ENCODE results near the gene TANGO6. TPM values are rescaled to one million over a fixed set of nuclear protein-coding genes. Genes with fewer than 3 reads are reported as not detected.

The TANGO6 gene
- total RNA-seq, 8 experiments from 2014 or later, result 6.4 to 18.6 (median 7.7) TPM

- no peak overlapping the region for H3K4me3 ChIP-seq
- in situ Hi-C loops (cut with MboI; ENCODE audit: low pct_unique_long_range_greater_than_20kb in 2 of 9, low sequenced_read_pairs in 9 of 9, unreplicated experiment in 9 of 9), result no loop called here
- H3K27ac ChIP-seq, result peak overlapping the region; percentile 9 to 69
- H3K4me1 ChIP-seq (replicated peaks in 1 of 2), result peaks cover 12 to 17% of the 10 kb centered on the region in 2 donors
- peak in 6 of 8 experiments; percentile 32 to 99 (median 98) for ATAC-seq (replicated peaks in 6 of 8)
- 19 to 100% (median 60%) methylated on average over 1 to 11 of the region's 16 CpGs; no CpG with 5 or more reads in 1 of the 10 experiments for WGBS, 10 experiments
Observed at GRCh38 chr16:69089091-69089910, 246.0 kb downstream of the TANGO6 start.

GRCh38 chr16:69093974-69094373 is 250.6 kb downstream of the TANGO6 start:
- Histone ChIP-seq H3K27ac (no peak overlapping the region), H3K4me3 (no peak overlapping the region), H3K4me1 (replicated peaks in 1 of 2) (peaks cover 9 to 11% of the 10 kb centered on the region in 2 donors)
- 25 to 100% (median 81%) methylated on average over 1 to 2 of the region's 3 CpGs; no CpG with 5 or more reads in 6 of the 10 experiments for WGBS, 10 experiments
- in situ Hi-C loops (cut with MboI; ENCODE audit: low pct_unique_long_range_greater_than_20kb in 2 of 9, low sequenced_read_pairs in 9 of 9, unreplicated experiment in 9 of 9), result no loop called here
- peak in 1 of 8 experiments; percentile 42 for ATAC-seq (replicated peaks in 6 of 8)

GRCh38 chr16:69094501-69094900 is 251.2 kb downstream of the TANGO6 start:
- WGBS, 10 experiments, result 53 to 88% (median 67%) methylated on average over 1 to 5 of the region's 5 CpGs; no CpG with 5 or more reads in 1 of the 10 experiments
- in situ Hi-C loops (cut with MboI; ENCODE audit: low pct_unique_long_range_greater_than_20kb in 2 of 9, low sequenced_read_pairs in 9 of 9, unreplicated experiment in 9 of 9), result no loop called here

GRCh38 chr16:69095193-69095592 is 251.9 kb downstream of the TANGO6 start:
- H3K4me1 ChIP-seq (replicated peaks in 1 of 2), result peaks cover 3 to 4% of the 10 kb centered on the region in 2 donors
- no peak overlapping the region for H3K27ac ChIP-seq
- 33 to 100% (median 89%) methylated on average over 1 to 6 of the region's 6 CpGs; no CpG with 5 or more reads in 3 of the 10 experiments for WGBS, 10 experiments
- in situ Hi-C loops (cut with MboI; ENCODE audit: low pct_unique_long_range_greater_than_20kb in 2 of 9, low sequenced_read_pairs in 9 of 9, unreplicated experiment in 9 of 9), result no loop called here
- H3K4me3 ChIP-seq, result no peak overlapping the region
- ATAC-seq (replicated peaks in 6 of 8), result peak in 1 of 8 experiments; percentile 27

More at GRCh38 chr16:69094501-69094900, 251.2 kb downstream of the TANGO6 start:
- no peak overlapping the region for H3K27ac ChIP-seq
- ATAC-seq (replicated peaks in 6 of 8), result no peak
- no peak overlapping the region for H3K4me3 ChIP-seq
- H3K4me1 ChIP-seq (replicated peaks in 1 of 2), result peaks cover 4 to 6% of the 10 kb centered on the region in 2 donors

- ATAC-seq (replicated peaks in 6 of 8), result peak in 4 of 8 experiments; percentile 18 to 57 (median 31)
- H3K4me3 ChIP-seq, result no peak overlapping the region
- no peak overlapping the region for H3K27ac ChIP-seq
- WGBS, 10 experiments, result 38 to 69% (median 61%) methylated on average over 2 to 8 of the region's 11 CpGs; no CpG with 5 or more reads in 1 of the 10 experiments
- in situ Hi-C loops (cut with MboI; ENCODE audit: low pct_unique_long_range_greater_than_20kb in 2 of 9, low sequenced_read_pairs in 9 of 9, unreplicated experiment in 9 of 9), result loop anchor here in 5 of 9 experiments (25.0 kb wide), 4 partner anchors 188 to 563 kb away; partner anchors contain the start of gene ZFP90 (in 2 of the 5)
- peaks cover 7% of the 10 kb centered on the region in 2 donors for H3K4me1 ChIP-seq (replicated peaks in 1 of 2)
Observed at GRCh38 chr16:69100071-69100691, 256.9 kb downstream of the TANGO6 start.

- WGBS, 10 experiments, result 0 to 6% (median 0%) methylated on average over 1 to 8 of the region's 80 CpGs; no CpG with 5 or more reads in 2 of the 10 experiments
- Histone ChIP-seq H3K4me1 (replicated peaks in 1 of 2) (peaks cover 14 to 15% of the 10 kb centered on the region in 2 donors), H3K4me3 (peak within 1 kb of the TSS; percentile 44 to 67 (median 48)), H3K27ac (no peak within 1 kb of the TSS)
- in situ Hi-C loops (cut with MboI; ENCODE audit: low pct_unique_long_range_greater_than_20kb in 2 of 9, low sequenced_read_pairs in 9 of 9, unreplicated experiment in 9 of 9), result loop anchor here in 5 of 9 experiments (25.0 kb wide), 4 partner anchors 193 to 568 kb away; partner anchors contain the start of gene ZFP90 (in 2 of the 5)
- ATAC-seq (replicated peaks in 6 of 8), result peak; percentile 68 to 79 (median 71)
Observed at GRCh38 chr16:69105501-69106361, 262.4 kb downstream of the TANGO6 start, which contains the start of gene HAS3. HAS3 (plus strand) TSS chr16:69105653; CDS start chr16:69109396, 3,743 bp downstream.

- Histone ChIP-seq H3K4me3 (peak overlapping the region; percentile 44 to 67 (median 48)), H3K4me1 (replicated peaks in 1 of 2) (peaks cover 14 to 15% of the 10 kb centered on the region in 2 donors), H3K27ac (no peak overlapping the region)
- WGBS, 10 experiments, result 0% methylated on average over 17 of the region's 55 CpGs; no CpG with 5 or more reads in 9 of the 10 experiments
- peak in 6 of 8 experiments; percentile 3 to 17 (median 10) for ATAC-seq (replicated peaks in 6 of 8)
- in situ Hi-C loops (cut with MboI; ENCODE audit: low pct_unique_long_range_greater_than_20kb in 2 of 9, low sequenced_read_pairs in 9 of 9, unreplicated experiment in 9 of 9), result loop anchor here in 5 of 9 experiments (25.0 kb wide), 4 partner anchors 194 to 569 kb away; partner anchors contain the start of gene ZFP90 (in 2 of the 5)
Observed at GRCh38 chr16:69106491-69107315, 263.4 kb downstream of the TANGO6 start.

GRCh38 chr16:69107316-69107962 is 264.1 kb downstream of the TANGO6 start:
- in situ Hi-C loops (cut with MboI; ENCODE audit: low pct_unique_long_range_greater_than_20kb in 2 of 9, low sequenced_read_pairs in 9 of 9, unreplicated experiment in 9 of 9), result loop anchor here in 5 of 9 experiments (25.0 kb wide), 4 partner anchors 195 to 570 kb away; partner anchors contain the start of gene ZFP90 (in 2 of the 5)
- H3K4me3 ChIP-seq, result peak overlapping the region; percentile 44 to 67 (median 48)
- peak; percentile 5 to 66 (median 54) for ATAC-seq (replicated peaks in 6 of 8)
- 0 to 4% (median 1%) methylated on average over 2 to 15 of the region's 52 CpGs; no CpG with 5 or more reads in 6 of the 10 experiments for WGBS, 10 experiments
- no peak overlapping the region for H3K27ac ChIP-seq
- H3K4me1 ChIP-seq (replicated peaks in 1 of 2), result peaks cover 14 to 15% of the 10 kb centered on the region in 2 donors

- Histone ChIP-seq H3K27ac (no peak overlapping the region), H3K4me1 (replicated peaks in 1 of 2) (peaks cover 14 to 15% of the 10 kb centered on the region in 2 donors), H3K4me3 (peak overlapping the region; percentile 44 to 67 (median 48))
- in situ Hi-C loops (cut with MboI; ENCODE audit: low pct_unique_long_range_greater_than_20kb in 2 of 9, low sequenced_read_pairs in 9 of 9, unreplicated experiment in 9 of 9), result loop anchor here in 5 of 9 experiments (25.0 kb wide), 4 partner anchors 196 to 571 kb away; partner anchors contain the start of gene ZFP90 (in 2 of the 5)
- peak in 4 of 8 experiments; percentile 4 to 40 (median 33) for ATAC-seq (replicated peaks in 6 of 8)
- WGBS, 10 experiments, result 0 to 60% (median 40%) methylated on average over 1 to 4 of the region's 9 CpGs; no CpG with 5 or more reads in 3 of the 10 experiments
Observed at GRCh38 chr16:69108064-69108904, 265.0 kb downstream of the TANGO6 start.

- H3K4me3 ChIP-seq, result peak overlapping the region in 1 of 5 donors; percentile 1
- H3K27ac ChIP-seq, result no peak overlapping the region
- WGBS, 10 experiments, result 80 to 100% (median 86%) methylated on average over 1 to 4 of the region's 4 CpGs; no CpG with 5 or more reads in 6 of the 10 experiments
- in situ Hi-C loops (cut with MboI; ENCODE audit: low pct_unique_long_range_greater_than_20kb in 2 of 9, low sequenced_read_pairs in 9 of 9, unreplicated experiment in 9 of 9), result loop anchor here in 5 of 9 experiments (25.0 kb wide), 4 partner anchors 197 to 572 kb away; partner anchors contain the start of gene ZFP90 (in 2 of the 5)
- H3K4me1 ChIP-seq (replicated peaks in 1 of 2), result peaks cover 14 to 15% of the 10 kb centered on the region in 2 donors
- no peak for ATAC-seq (replicated peaks in 6 of 8)
Observed at GRCh38 chr16:69108905-69109252, 265.5 kb downstream of the TANGO6 start.

Data from motor neuron (in vitro differentiated cells).